ENCODE results near the gene OR4D9. TPM values are rescaled to one million over a fixed set of nuclear protein-coding genes. Genes with fewer than 3 reads are reported as not detected.

OR4D9 gene
- total and polyA plus RNA-seq, 2 experiments from 2014 or later = not detected

DNA sequence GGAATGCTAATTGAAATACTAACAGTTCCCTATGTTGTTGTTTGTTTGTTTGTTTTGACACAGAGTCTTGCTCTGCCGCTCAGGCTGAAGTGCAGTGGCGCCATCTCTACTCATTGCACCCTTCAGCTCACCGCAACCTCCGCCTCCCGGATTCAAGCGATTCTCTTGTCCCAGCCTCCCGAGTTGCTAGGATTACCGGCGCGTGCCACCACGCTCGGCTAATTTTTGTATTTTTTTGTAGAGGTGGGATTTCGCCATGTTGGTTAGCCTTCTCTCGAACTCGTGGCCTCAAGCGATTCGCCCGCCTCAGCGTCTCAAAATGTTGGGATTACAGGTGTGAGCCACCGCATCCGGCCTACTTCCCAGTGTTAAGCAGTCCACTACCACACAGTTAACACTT, 42.0 kb downstream of the OR4D9 start:
- no peak overlapping the region for H2AFZ ChIP-seq
- H3K27me3 Mint-ChIP-seq (ENCODE audit: insufficient read depth, low read depth, poor library complexity) = peaks cover 43% of the 10 kb centered on the region
- ATAC-seq = no peak

DNA sequence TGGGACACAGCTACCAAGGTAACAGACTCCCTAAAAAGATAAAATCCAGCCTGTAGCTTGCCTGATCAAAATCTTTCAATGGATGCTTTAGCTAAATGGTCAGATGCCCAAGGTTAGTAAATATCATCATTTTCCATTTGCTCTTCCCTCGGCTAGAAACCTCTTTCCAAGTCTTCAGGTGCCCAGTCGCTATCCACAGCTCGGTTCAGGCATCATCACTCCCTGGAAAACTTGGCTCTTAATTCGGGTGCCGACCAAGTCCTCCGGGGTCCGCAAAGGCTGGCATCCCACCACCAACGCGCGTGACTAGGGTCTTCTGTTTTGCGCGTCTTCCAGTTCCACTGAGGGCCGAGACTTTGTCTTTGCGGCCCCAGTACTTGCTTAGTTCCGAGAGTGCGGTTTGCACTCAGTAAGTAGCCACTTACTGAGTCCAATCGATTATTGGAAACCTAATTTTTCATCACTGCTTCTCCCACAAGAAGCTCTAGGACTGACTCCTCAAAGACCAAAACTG, 44.3 kb downstream of the OR4D9 start:
- H3K79me2 ChIP-seq (replicated peaks; ENCODE audit: insufficient read depth) = no peaks in the 10 kb centered on the region
- ATAC-seq (no peak), DNase-seq (ENCODE audit: low spot score) (peak; percentile 37)
- peaks cover 56% of the 10 kb centered on the region for H3K27me3 Mint-ChIP-seq (ENCODE audit: insufficient read depth, low read depth, poor library complexity)
- H3K9me3 Mint-ChIP-seq = peaks cover 21% of the 10 kb centered on the region; the same call in 2 of the 3 replicates
- H3K4me2 ChIP-seq = peak overlapping the region; percentile 85
- peaks cover 10% of the 10 kb centered on the region; the same call in 2 of the 3 replicates for H3K36me3 Mint-ChIP-seq (ENCODE audit: low read depth)
- no peaks in the 10 kb centered on the region for H3K36me3 ChIP-seq (ENCODE audit: insufficient read depth)
- peaks cover 14% of the 10 kb centered on the region; the same call in 2 of the 3 replicates for H3K4me1 Mint-ChIP-seq
- no peaks in the 10 kb centered on the region for H3K27me3 ChIP-seq (ENCODE audit: insufficient read depth)
- no peaks in the 10 kb centered on the region for H4K20me1 ChIP-seq (replicated peaks; ENCODE audit: insufficient read depth)
- 0 out of 2 replicates have a peak overlapping the region, but pooled peaks have one; percentile 26 for H3K27ac Mint-ChIP-seq
- no peaks in the 10 kb centered on the region for H3K9me2 ChIP-seq (ENCODE audit: insufficient read depth)
- H3K4me3 ChIP-seq = peak overlapping the region; percentile 82
- no peak overlapping the region for H3K27ac ChIP-seq (ENCODE audit: low read depth)
- 0 out of 2 replicates have a peak, but pooled peaks cover 4% of the 10 kb centered on the region for H3F3A ChIP-seq (replicated peaks; ENCODE audit: low read depth)
- peak overlapping the region; percentile 86 for H2AFZ ChIP-seq
- H3K4me3 Mint-ChIP-seq = peak overlapping the region; percentile 88
- H3K4me1 ChIP-seq (ENCODE audit: insufficient read depth) = peaks cover 9% of the 10 kb centered on the region
- TF ChIP-seq, protein P1, sequence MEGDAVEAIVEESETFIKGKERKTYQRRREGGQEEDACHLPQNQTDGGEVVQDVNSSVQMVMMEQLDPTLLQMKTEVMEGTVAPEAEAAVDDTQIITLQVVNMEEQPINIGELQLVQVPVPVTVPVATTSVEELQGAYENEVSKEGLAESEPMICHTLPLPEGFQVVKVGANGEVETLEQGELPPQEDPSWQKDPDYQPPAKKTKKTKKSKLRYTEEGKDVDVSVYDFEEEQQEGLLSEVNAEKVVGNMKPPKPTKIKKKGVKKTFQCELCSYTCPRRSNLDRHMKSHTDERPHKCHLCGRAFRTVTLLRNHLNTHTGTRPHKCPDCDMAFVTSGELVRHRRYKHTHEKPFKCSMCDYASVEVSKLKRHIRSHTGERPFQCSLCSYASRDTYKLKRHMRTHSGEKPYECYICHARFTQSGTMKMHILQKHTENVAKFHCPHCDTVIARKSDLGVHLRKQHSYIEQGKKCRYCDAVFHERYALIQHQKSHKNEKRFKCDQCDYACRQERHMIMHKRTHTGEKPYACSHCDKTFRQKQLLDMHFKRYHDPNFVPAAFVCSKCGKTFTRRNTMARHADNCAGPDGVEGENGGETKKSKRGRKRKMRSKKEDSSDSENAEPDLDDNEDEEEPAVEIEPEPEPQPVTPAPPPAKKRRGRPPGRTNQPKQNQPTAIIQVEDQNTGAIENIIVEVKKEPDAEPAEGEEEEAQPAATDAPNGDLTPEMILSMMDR (conservative IDR thresholded peaks at IDR 0.05; ENCODE audit: low read depth in 2 of 2) = no peak
- TF ChIP-seq EZH2phosphoT487 (IDR thresholded peaks at IDR 0.05; ENCODE audit: unreplicated experiment) = no peak
- no peak for TF ChIP-seq POLR2AphosphoS5 (IDR thresholded peaks at IDR 0.05; ENCODE audit: low read depth)
- no peak for TF ChIP-seq STAT1 (IDR thresholded peaks at IDR 0.05; ENCODE audit: unreplicated experiment)
- TF ChIP-seq JUNB (IDR thresholded peaks at IDR 0.05; ENCODE audit: unreplicated experiment) = no peak
- TF ChIP-seq, protein P2, sequence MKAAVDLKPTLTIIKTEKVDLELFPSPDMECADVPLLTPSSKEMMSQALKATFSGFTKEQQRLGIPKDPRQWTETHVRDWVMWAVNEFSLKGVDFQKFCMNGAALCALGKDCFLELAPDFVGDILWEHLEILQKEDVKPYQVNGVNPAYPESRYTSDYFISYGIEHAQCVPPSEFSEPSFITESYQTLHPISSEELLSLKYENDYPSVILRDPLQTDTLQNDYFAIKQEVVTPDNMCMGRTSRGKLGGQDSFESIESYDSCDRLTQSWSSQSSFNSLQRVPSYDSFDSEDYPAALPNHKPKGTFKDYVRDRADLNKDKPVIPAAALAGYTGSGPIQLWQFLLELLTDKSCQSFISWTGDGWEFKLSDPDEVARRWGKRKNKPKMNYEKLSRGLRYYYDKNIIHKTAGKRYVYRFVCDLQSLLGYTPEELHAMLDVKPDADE (IDR thresholded peaks at IDR 0.05) = no peak
- no peak for TF ChIP-seq CREB1 (CRISPR knock-in tag; IDR thresholded peaks at IDR 0.05; ENCODE audit: low read depth)

More for the DNA sequence above, 42.0 kb downstream of the OR4D9 start:
- DNase-seq (ENCODE audit: low spot score) = no peak
- no peak overlapping the region for H3K27ac Mint-ChIP-seq
- 0 out of 2 replicates have a peak overlapping the region, but pooled peaks have one; percentile 65 for H3K4me3 ChIP-seq
- H3K4me1 ChIP-seq (ENCODE audit: insufficient read depth) = peaks cover 3% of the 10 kb centered on the region
- H3K27ac ChIP-seq (ENCODE audit: low read depth) = no peak overlapping the region
- H3K79me2 ChIP-seq (replicated peaks; ENCODE audit: insufficient read depth) = no peaks in the 10 kb centered on the region
- H3F3A ChIP-seq (replicated peaks; ENCODE audit: low read depth) = 0 out of 2 replicates have a peak, but pooled peaks cover 4% of the 10 kb centered on the region
- no peaks in the 10 kb centered on the region for H3K9me2 ChIP-seq (ENCODE audit: insufficient read depth)
- H3K27me3 ChIP-seq (ENCODE audit: insufficient read depth) = no peaks in the 10 kb centered on the region
- 0 out of 2 replicates have a peak overlapping the region, but pooled peaks have one; percentile 55 for H3K4me2 ChIP-seq
- peaks cover 20% of the 10 kb centered on the region; the same call in 2 of the 3 replicates for H3K9me3 Mint-ChIP-seq
- peaks cover 10% of the 10 kb centered on the region; the same call in 2 of the 3 replicates for H3K36me3 Mint-ChIP-seq (ENCODE audit: low read depth)
- H3K36me3 ChIP-seq (ENCODE audit: insufficient read depth) = no peaks in the 10 kb centered on the region
- TF ChIP-seq, protein P1 (conservative IDR thresholded peaks at IDR 0.05; ENCODE audit: low read depth in 2 of 2) = 0 out of 4 replicates have a peak, but pooled peaks of 1 of the 2 experiments have one; percentile 29
- TF ChIP-seq EZH2phosphoT487 (IDR thresholded peaks at IDR 0.05; ENCODE audit: unreplicated experiment) = no peak
- no peaks in the 10 kb centered on the region for H4K20me1 ChIP-seq (replicated peaks; ENCODE audit: insufficient read depth)
- H3K4me3 Mint-ChIP-seq = peak overlapping the region; percentile 17; the same call in 2 of the 3 replicates
- H3K4me1 Mint-ChIP-seq = peaks cover 8% of the 10 kb centered on the region

Data from GM23338 (cell line).